Muscle of leg (tissue), 11 donors: ENCODE results near the gene STXBP5. TPM values are rescaled to one million over a fixed set of nuclear protein-coding genes. Genes with fewer than 3 reads are reported as not detected.
A peak's percentile ranks its signal among the peaks of the same experiment; 100 is the strongest.

ENCODE experiments used
- DNase-seq: peaks from one replicate; pipeline ENCODE4 v3.0.0; 2013
- H3K27ac ChIP-seq: one replicate; pipeline ENCODE4 v1.5.1; 2013; ENCODE audit warnings: mild to moderate bottlenecking, low read length, control low read depth
- H3K27me3 ChIP-seq: one replicate; pipeline ENCODE4 v1.6.1; 2013; ENCODE audit warnings: low read length; ENCODE audit not compliant: control insufficient read depth, insufficient read depth
- H3K36me3 ChIP-seq: one replicate; pipeline ENCODE4 v1.6.1; 2013; ENCODE audit warnings: low read length; ENCODE audit not compliant: control insufficient read depth, insufficient read depth
- H3K4me1 ChIP-seq: one replicate; pipeline ENCODE4 v1.6.1; 2013; ENCODE audit warnings: low read length; ENCODE audit not compliant: control insufficient read depth, insufficient read depth
- H3K4me3 ChIP-seq: one replicate; pipeline ENCODE4 v1.5.1; 2013; ENCODE audit warnings: low read length, control low read depth
- H3K9me3 ChIP-seq: replicated peaks from 2 replicates; pipeline ENCODE4 v1.6.1; 2013; ENCODE audit warnings: low read depth, low read length; ENCODE audit not compliant: control insufficient read depth
- WGBS: methylation state at CpG from one replicate; pipeline ENCODE4 v1.1.5; 2013; ENCODE audit warnings: missing lambda C conversion rate; ENCODE audit not compliant: insufficient coverage; 5-methylcytosine and 5-hydroxymethylcytosine counted together
- polyA plus RNA-seq, 8 donors: library from polyadenylated mRNA; unstranded; fragments of 120-200 nt; gene quantifications; one replicate each; pipeline versions ENCODE4 v1.2.1 to v1.2.3, GENCODE V29; 2013; ENCODE audit warnings: inconsistent platforms in 1 of 8, low replicate concordance in 1 of 8; ENCODE audit not compliant: insufficient read length in 8 of 8, insufficient read depth in 1 of 8
- total RNA-seq: library from RNA; stranded (reverse); fragments of 120-200 nt; gene quantifications from one replicate; pipeline ENCODE4 v1.2.4, GENCODE V29; 2013

The STXBP5 gene
- total and polyA plus RNA-seq, 9 donors: 9.8 to 15.7 (median 11.5) TPM

DNA sequence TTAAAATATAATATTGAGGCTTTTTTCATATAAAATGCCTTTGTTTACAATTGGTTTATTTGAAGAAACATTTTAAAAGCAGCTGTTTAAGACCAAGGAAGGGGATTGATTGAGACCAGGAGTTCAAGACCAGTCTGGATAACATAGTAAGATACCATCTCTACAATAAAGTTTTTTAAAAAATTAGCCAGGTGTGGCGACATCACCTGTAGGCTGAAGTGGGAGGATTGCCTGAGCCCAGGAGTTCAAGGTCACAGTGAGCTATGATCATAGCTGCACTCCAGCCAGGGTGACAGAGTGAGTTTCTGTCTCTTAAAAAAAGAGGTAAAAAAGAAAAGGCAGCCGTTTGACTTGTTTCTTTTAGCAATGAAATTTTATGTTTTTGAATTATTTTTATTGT lies 117.0 kb downstream of the STXBP5 start:
- no peaks in the 10 kb centered on the region for H3K27me3 ChIP-seq
- no peak for DNase-seq
- no CpG with 5 or more reads among the region's 2 CpGs for WGBS
- no peaks in the 10 kb centered on the region for H3K4me1 ChIP-seq
- no peaks in the 10 kb centered on the region for H3K9me3 ChIP-seq
- H3K27ac ChIP-seq: no peak overlapping the region
- H3K36me3 ChIP-seq: peaks cover 2% of the 10 kb centered on the region
- H3K4me3 ChIP-seq: no peak overlapping the region

DNA sequence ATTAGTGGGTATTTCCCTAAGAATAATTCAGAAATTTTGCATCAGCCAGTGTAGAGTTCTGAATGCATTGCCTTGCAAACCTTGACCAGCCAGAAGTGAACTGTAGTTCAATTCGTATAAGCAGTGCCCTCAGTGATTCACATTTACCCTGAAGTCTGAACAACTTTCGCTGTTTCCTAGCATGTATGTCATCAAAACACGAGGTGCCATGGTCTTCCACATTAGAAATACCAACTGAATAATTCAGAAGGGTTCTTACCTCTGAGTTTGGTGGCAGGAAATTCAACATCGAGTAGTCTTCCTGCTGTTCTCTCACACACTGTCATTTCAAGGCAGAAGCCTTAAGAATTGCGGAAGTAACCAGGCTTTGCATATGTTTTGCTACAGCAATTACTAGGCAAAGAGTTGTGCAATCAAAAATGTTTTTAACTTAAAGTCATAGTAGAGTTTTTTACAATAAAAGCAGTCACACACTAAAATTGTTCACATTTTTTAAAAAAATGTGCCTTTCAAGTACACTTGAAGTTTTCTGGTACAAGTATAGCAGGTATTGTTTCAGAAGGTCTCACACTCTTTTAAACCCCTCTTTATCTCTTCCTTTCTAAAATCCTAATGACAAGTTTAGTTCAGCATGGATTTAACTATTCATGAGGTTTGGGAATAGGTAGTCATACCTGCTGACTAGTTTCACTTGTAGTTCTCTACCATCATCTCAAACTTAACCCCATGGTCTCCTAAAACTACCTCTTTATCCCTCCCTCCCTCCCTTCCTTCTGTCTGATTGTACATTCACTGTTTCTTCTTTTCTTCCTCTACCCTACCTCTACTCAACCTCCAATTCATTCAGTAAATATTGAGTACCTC lies 118.3 kb downstream of the STXBP5 start:
- no peak overlapping the region for H3K27ac ChIP-seq
- DNase-seq: peak; percentile 59
- H3K36me3 ChIP-seq: peaks cover 2% of the 10 kb centered on the region
- WGBS: 79% methylated on average over 3 of the region's 5 CpGs
- no peaks in the 10 kb centered on the region for H3K4me1 ChIP-seq
- H3K9me3 ChIP-seq: no peaks in the 10 kb centered on the region
- no peak overlapping the region for H3K4me3 ChIP-seq
- no peaks in the 10 kb centered on the region for H3K27me3 ChIP-seq

DNA sequence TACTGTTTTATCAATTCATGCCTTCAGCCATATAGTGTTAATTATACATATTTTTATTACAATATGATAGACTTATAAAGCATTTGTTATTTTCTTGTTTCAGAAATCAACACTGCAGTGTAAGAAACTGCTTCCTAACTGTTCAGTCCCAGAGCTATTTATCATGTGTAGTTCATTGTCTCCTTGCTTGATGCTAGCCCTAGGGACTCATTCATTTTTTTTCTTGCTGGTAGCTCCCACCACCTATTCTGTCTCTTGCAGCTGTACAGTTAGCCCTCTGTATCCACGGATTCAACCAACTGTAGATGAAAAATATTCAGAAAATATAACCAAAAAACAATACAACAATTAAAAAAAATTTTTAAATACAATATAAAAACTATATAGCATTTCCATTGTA lies 121.3 kb downstream of the STXBP5 start:
- no peaks in the 10 kb centered on the region for H3K9me3 ChIP-seq
- DNase-seq: no peak
- WGBS: no CpG with 5 or more reads among the region's 1 CpG
- H3K36me3 ChIP-seq: no peaks in the 10 kb centered on the region
- no peaks in the 10 kb centered on the region for H3K27me3 ChIP-seq
- H3K27ac ChIP-seq: no peak overlapping the region
- H3K4me1 ChIP-seq: no peaks in the 10 kb centered on the region
- H3K4me3 ChIP-seq: no peak overlapping the region

DNA sequence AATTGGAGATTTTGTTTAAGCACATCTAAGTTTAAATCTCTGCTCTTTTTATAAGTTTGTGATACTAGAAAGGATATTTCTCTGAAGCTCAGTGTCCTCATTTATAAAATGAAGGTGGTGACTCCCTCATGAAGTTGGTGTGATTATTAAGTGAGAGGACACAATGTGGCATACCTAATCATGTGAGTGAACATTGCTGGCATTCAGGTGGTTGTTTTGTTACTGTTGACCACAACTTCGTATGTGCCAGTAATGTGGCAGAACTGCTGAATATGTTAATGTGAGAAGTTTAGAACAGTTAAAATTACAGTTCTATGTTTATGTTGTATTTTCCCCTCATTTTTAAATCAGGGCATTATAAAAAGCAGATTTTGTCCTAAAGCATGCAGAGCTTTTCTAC lies 127.2 kb downstream of the STXBP5 start:
- H3K4me1 ChIP-seq: no peaks in the 10 kb centered on the region

DNA sequence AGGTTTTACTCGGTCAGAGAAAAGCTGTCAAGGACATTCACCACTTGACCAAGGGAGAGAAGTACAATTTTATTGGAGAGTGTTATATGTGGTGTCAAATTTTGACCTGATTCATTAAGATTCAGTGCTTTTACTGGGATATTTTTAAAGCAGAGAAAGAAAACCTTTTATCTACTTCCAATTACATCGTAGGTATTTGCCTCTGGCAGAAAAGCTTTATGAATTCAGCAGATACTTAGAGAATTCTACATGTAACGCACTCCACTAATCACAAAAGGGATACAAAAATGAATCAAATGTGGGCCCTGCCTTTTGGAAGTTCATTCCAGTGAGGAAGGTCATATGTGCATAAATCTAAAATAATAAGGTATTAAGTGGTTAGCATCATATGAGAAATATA lies 133.7 kb downstream of the STXBP5 start:
- no peak overlapping the region for H3K27ac ChIP-seq
- no CpG with 5 or more reads among the region's 3 CpGs for WGBS
- no peaks in the 10 kb centered on the region for H3K27me3 ChIP-seq
- DNase-seq: peak; percentile 2
- H3K36me3 ChIP-seq: peaks cover 2% of the 10 kb centered on the region
- H3K4me1 ChIP-seq: no peaks in the 10 kb centered on the region
- no peak overlapping the region for H3K4me3 ChIP-seq
- H3K9me3 ChIP-seq: no peaks in the 10 kb centered on the region

More for the DNA sequence above, 127.2 kb downstream of the STXBP5 start:
- no peaks in the 10 kb centered on the region for H3K36me3 ChIP-seq
- no peak overlapping the region for H3K4me3 ChIP-seq
- H3K27ac ChIP-seq: no peak overlapping the region
- DNase-seq: no peak
- no peaks in the 10 kb centered on the region for H3K27me3 ChIP-seq
- WGBS: 100% methylated on average over 1 of the region's 1 CpG
- no peaks in the 10 kb centered on the region for H3K9me3 ChIP-seq

DNA sequence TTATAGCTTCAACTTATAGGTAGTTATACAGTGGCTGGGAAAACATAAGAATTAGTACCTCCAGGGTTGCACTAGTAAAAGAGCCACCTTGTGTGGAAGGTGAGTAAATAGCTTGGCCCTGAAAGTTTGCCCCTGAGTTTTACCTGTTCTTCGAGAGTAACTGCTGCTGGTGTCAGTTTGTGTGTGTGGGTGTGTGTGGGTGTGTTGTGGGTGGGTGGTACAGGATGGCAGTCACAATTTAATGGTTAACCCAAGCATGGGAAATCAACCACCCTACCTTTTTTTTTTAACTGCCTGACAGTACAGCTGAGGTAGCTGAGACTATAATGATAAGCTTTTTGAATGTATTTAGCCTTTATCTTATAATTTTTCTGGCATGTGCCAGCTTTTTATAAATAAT lies 137.3 kb downstream of the STXBP5 start:
- peaks cover 2% of the 10 kb centered on the region for H3K36me3 ChIP-seq
- H3K9me3 ChIP-seq: no peaks in the 10 kb centered on the region
- H3K27ac ChIP-seq: no peak overlapping the region
- no peaks in the 10 kb centered on the region for H3K4me1 ChIP-seq
- H3K4me3 ChIP-seq: no peak overlapping the region
- H3K27me3 ChIP-seq: no peaks in the 10 kb centered on the region
- WGBS: no CpG with 5 or more reads among the region's 1 CpG
- no peak for DNase-seq

DNA sequence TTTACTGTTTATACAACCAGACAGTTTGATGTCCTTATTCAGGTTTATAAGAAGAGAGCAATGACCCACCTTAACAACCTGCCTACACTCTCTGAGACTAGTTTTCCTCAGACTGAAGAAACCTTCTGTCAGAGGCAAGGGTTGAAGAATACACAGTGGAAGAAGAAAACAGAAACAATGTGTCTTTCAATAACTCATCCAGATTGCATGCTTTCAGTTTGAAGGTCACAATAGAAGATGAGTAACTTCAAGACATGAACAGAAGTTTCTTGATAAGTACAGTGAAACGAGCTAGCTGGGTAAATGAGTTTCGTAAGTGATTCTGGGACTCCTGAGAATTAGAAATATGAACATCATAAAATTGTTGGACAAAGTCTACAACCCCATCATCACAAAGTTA lies 141.7 kb downstream of the STXBP5 start:
- peaks cover 5% of the 10 kb centered on the region for H3K36me3 ChIP-seq
- no peaks in the 10 kb centered on the region for H3K9me3 ChIP-seq
- DNase-seq: no peak
- WGBS: no CpG with 5 or more reads among the region's 2 CpGs
- H3K27me3 ChIP-seq: no peaks in the 10 kb centered on the region
- no peaks in the 10 kb centered on the region for H3K4me1 ChIP-seq
- no peak overlapping the region for H3K4me3 ChIP-seq
- H3K27ac ChIP-seq: no peak overlapping the region

DNA sequence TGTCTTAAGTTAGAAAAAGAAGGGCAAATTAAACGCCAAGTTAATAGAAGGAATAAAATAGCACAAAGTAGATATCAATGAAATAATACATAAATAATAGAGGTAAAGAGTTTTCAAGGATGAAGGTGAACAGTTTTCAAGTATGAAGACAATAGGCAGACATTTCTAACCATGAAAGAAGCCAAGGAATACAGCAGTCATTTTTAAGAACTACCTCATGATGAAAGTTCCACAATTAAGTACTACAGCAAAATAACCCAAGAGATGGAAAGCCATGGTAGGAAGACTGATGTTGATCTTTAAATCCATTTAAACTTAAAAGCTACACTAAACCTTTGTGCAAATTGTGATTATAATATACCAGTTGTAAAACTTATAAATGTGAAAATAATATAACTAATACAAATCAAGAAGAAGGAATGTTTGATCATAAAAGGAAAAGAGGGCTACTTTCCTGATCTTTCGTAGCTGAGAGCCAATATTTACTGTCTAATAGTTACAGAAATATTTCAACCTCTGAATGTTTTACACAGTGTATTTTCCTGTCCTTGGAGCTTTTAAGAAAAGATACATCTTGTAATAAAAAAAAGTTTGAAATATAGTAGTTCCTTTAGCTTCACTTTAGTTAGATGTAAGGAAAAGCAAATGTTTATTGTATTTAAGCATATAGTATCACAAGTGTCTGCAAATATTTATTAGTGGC lies 143.1 kb downstream of the STXBP5 start:
- Histone ChIP-seq H3K27ac (no peak overlapping the region), H3K36me3 (peaks cover 2% of the 10 kb centered on the region), H3K4me1 (no peaks in the 10 kb centered on the region), H3K4me3 (no peak overlapping the region), H3K9me3 (no peaks in the 10 kb centered on the region), H3K27me3 (no peaks in the 10 kb centered on the region)
- no CpG with 5 or more reads among the region's 2 CpGs for WGBS
- DNase-seq: no peak

DNA sequence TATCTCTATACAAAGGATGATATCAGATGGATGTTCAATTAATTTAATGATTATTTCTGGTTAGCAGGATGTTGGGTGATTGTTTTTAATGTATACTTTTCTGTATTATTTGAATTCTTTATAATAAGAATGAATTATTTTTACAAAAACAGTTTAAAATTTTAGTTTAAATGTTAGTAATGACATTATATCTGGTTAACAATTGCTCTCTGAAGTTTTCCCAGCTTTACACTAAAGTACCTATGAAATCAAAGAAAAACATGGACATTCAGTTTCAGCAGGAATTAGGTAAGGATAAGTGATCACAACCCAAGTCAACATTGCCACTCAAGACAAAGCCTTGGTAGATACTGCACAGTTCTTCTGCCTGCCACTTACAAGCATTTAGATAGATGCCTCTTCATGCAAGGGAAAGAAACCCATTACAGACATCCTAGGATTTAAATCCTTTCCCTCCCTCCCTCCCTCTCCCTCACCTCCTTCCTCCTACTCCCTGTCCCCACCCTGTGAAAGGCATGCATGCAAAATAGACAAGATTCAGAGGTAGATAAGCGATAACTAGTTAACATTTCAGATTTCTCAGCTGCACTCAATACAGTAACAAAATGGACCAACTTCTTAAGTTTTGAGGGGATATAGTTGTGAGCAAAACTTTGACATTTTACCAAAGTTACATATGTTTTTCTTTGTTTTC lies 143.8 kb downstream of the STXBP5 start:
- no CpG with 5 or more reads among the region's 1 CpG for WGBS

DNA sequence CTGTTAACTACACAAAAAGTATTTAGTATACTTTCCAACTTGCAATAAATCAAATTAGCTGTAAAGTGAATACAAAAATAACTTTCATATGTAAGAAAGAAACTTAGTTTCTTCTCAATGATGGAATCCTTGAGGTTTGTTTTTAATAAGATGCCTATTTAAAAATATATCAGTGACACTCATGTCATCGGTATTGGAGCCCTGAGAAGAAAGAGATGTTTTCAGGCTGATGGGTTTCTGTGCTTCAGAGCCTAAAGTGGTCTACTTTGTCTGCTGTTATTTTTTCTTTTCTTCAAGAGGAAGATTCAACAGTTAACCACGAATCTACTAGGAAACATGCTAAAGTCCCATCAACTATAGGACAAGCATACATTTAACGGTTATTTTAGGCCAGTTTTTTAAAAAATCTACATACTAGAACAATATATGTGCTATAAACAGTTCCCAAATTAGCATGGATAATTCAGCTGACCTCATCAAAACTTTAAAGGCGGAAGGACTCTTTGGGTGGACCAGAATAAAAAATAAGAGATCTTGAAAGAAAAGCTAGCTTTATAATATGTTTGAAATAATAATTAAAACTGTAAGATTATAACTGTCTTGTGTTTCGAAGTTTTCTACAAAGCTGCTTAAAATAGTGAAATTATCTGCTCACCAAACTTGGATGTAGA lies 157.2 kb downstream of the STXBP5 start:
- H3K9me3 ChIP-seq: no peaks in the 10 kb centered on the region
- no peaks in the 10 kb centered on the region for H3K4me1 ChIP-seq
- H3K27ac ChIP-seq: no peak overlapping the region
- DNase-seq: no peak
- WGBS: no CpG with 5 or more reads among the region's 5 CpGs
- no peak overlapping the region for H3K4me3 ChIP-seq
- H3K36me3 ChIP-seq: peaks cover 5% of the 10 kb centered on the region
- H3K27me3 ChIP-seq: no peaks in the 10 kb centered on the region

More for the DNA sequence above, 143.8 kb downstream of the STXBP5 start:
- no peak for DNase-seq
- no peaks in the 10 kb centered on the region for H3K9me3 ChIP-seq
- no peak overlapping the region for H3K4me3 ChIP-seq
- H3K36me3 ChIP-seq: peaks cover 2% of the 10 kb centered on the region
- H3K27me3 ChIP-seq: no peaks in the 10 kb centered on the region
- no peaks in the 10 kb centered on the region for H3K4me1 ChIP-seq
- no peak overlapping the region for H3K27ac ChIP-seq
